Mucosa of descending colon (tissue), 3 donors: ENCODE results near the gene CFAP251. TPM values are rescaled to one million over a fixed set of nuclear protein-coding genes. Genes with fewer than 3 reads are reported as not detected.
"Not testable (repeated sequence)": the region's sequence is repeated elsewhere in the genome, so short reads cannot be mapped to it uniquely, and the experiment has no call there.

Experiments used
- ATAC-seq: fragments of 200-7000 bp; cut with Tn5 transposase; one replicate; pipeline ENCODE4 v1.9.1; 2020; ENCODE audit warnings: mild to moderate bottlenecking, moderate library complexity
- DNase-seq, 3 donors: peaks; one replicate each; pipeline ENCODE4 v3.0.0-alpha.2; 2020
- H3K36me3 ChIP-seq: fragments of 200-600 bp; one replicate; pipeline ENCODE4 v1.8.0; 2021; ENCODE audit warnings: low read depth, mild to moderate bottlenecking
- H3K4me1 ChIP-seq: fragments of 200-600 bp; one replicate; pipeline ENCODE4 v1.8.0; 2021; ENCODE audit warnings: low read depth, mild to moderate bottlenecking
- H3K4me3 ChIP-seq: fragments of 200-600 bp; one replicate; pipeline ENCODE4 v1.8.0; 2021; ENCODE audit warnings: mild to moderate bottlenecking
- H3K9me3 ChIP-seq: fragments of 200-600 bp; one replicate; pipeline ENCODE4 v1.8.0; 2021; ENCODE audit warnings: mild to moderate bottlenecking
- CTCF ChIP-seq: fragments of 200-600 bp; IDR thresholded peaks from one replicate; pipeline ENCODE4 v1.8.0; 2022; ENCODE audit warnings: antibody characterized with exemption, mild to moderate bottlenecking
- intact Hi-C, 2 donors: fragments of 100-400 bp; cut with DNase I in 1 of 2; cut with micrococcal nuclease in 1 of 2; formaldehyde crosslinking; loops; one replicate each; pipeline versions ENCODE4 v1.11.0 to v1.11.1; 2022; cut with DNase I, micrococcal nuclease
- total RNA-seq, 3 donors: library from RNA; stranded (reverse); fragmentation: NEBNext Ultra II Directional in 2 of 3; extraction: Animal tissue kit (Norgen Biotek cat#: 25700) in 2 of 3; gene quantifications; one replicate each; pipeline versions ENCODE4 v1.2.1 to v1.2.4, GENCODE V29; 2021 to 2023
- donor health status: DM: no; HTN: no; CAD: no; lungs with moderate emphysema.
- donor health status: DM: no; HTN: no; CAD: no.
- donor health status: DM: no; HTN: yes; CAD: no.

CFAP251 gene
- total RNA-seq, 3 donors from 2014 or later = 0.14 to 0.92 (median 0.55) TPM

GRCh38 chr12:121983536-121984210 is 65.3 kb downstream of the CFAP251 start:
- H3K4me1 ChIP-seq = no peaks in the 10 kb centered on the region
- no peak overlapping the region for H3K4me3 ChIP-seq
- DNase-seq (no peak), ATAC-seq (no peak)
- no peaks in the 10 kb centered on the region for H3K9me3 ChIP-seq
- intact Hi-C loops = no loop called here
- no peaks in the 10 kb centered on the region for H3K36me3 ChIP-seq
- TF ChIP-seq CTCF = no peak

- no peak for TF ChIP-seq CTCF
- no peak for ATAC-seq
- no peak overlapping the region for H3K4me3 ChIP-seq
- intact Hi-C loops = no loop called here
- DNase-seq = no peak
- H3K9me3 ChIP-seq = no peaks in the 10 kb centered on the region
- no peaks in the 10 kb centered on the region for H3K4me1 ChIP-seq
- no peaks in the 10 kb centered on the region for H3K36me3 ChIP-seq
Observed at GRCh38 chr12:121986489-121987245, 68.3 kb downstream of the CFAP251 start.

- H3K4me3 ChIP-seq, ATAC-seq, intact Hi-C loops, DNase-seq, H3K36me3 ChIP-seq, H3K4me1 ChIP-seq, H3K9me3 ChIP-seq: not testable (repeated sequence)
Observed at GRCh38 chr12:121988519-121988918, 70.1 kb downstream of the CFAP251 start.

GRCh38 chr12:121989276-121990113 is 71.1 kb downstream of the CFAP251 start:
- Histone ChIP-seq H3K36me3 (no peaks in the 10 kb centered on the region), H3K9me3 (no peaks in the 10 kb centered on the region), H3K4me3 (no peak overlapping the region), H3K4me1 (no peaks in the 10 kb centered on the region)
- TF ChIP-seq CTCF = no peak
- DNase-seq = no peak
- no peak for ATAC-seq
- intact Hi-C loops = no loop called here

- DNase-seq (no peak), ATAC-seq (no peak)
- Histone ChIP-seq H3K4me3 (no peak overlapping the region), H3K4me1 (no peaks in the 10 kb centered on the region), H3K9me3 (no peaks in the 10 kb centered on the region), H3K36me3 (no peaks in the 10 kb centered on the region)
- no peak for TF ChIP-seq CTCF
- intact Hi-C loops = no loop called here
Observed at GRCh38 chr12:121990114-121990647, 71.8 kb downstream of the CFAP251 start.
